ENCODE measurements around the gene ADORA1.

Gene ADORA1

DNA sequence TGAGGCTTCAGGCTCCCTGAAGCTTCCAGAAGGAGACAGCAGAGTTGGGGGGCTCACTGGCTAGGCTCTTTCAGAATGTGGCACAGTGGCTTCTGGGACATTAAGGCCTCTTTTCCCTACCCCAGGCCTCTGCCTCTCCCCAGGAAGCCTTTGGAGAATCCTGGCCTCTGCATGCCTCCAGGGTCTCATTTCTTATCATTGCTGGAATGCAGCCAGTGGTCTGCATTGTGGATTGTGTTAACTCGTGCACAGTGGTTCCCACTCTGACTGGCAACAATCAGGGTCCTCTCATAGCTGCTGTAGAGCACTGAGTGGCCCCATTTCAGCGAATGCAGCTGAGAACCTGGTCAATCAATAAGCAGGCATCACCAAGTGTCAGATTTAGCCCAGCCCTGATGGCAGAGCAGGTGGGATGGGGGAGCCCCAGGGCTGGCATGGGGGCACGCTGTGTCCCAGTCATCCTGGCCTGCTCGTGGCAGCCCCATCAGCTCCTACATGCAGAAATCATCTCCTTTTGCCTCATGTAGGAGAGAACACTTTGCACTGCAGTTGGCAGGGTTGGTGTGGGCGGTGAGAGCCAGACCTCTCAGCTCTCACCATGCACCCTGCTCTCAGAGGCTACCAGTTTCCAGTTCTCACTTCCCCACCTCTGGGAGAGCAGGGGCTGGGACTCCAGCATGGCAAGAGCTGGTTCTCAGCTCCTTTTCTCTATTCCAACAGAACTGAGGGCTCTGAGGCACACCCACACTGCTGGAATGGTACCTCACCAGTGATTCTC is 13.4 kb downstream of the ADORA1 start:
- DNase-seq (ENCODE audit: low spot score) = no peak

DNA sequence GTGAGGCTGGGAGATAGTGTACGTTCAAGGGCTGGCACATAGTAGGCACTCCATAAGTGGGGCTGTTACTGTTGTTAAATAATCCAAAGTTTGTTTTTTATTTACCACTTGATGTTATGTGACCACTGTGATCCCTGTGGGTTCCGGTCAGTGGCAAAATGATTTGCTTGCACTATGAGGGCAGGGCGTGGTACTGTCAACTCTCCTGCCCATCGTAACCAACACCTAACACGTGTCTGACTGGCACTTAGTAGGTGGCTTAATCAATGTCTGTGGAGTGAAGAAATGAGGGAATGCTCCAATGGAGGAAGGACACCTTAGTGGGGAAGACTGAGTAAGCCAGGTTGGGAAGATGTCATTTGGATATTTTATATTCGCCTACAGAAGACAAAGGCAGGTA is 14.6 kb downstream of the ADORA1 start:
- DNase-seq (ENCODE audit: low spot score) = no peak

DNA sequence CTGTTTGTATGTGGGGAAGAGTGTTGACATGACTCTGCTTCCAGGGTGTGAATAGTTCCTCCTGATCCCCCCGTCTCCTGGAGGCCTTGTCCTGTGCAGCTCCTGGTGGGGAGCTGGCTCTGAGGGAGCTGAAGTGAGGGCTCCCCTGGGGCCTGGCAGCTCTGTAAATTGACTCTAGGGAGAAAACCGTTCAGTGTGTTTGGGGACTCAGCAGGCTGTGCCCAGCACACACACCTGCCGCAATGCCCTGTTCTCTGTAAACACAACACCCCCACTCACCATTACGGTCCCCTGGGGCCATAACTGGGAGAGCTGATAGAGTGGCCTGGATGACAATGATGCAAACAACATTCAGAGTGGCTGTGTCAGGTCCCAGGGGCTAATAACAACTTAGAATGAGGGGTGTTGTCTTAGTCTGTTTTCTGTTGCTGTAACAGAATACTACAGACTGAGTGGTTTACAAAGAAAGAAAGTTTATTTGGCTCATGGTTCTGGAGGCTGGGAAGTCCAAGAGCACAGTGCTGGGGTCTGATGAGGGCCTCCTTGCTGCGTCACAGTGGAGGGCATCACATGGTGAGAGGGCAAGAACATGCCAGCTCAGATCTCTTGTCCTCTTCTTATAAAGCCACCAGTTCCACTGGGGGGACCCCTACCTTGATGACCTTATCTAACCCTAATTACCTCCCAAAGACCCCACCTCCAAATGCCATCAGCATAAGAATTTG is 15.3 kb downstream of the ADORA1 start:
- no peak for DNase-seq (ENCODE audit: low spot score)

DNA sequence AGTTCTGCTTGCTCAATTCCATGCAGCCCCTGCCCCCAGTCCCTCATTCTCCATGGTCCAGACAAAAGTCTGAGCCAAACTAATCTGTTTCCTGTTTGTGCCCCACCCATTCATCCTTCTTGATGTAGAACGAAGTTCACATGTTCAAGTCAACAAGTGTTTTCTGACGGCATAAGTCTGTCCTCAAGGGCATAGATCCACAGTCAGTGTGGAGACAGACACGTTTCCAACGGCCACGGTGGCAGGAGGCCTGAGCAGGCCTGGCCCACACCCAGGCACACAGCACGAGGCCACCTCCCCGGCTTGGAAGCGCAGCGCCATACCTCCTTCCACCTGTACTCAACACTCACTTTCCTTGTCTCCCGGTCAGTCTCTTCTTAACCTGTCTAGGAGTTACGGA is 16.1 kb downstream of the ADORA1 start:
- DNase-seq (ENCODE audit: low spot score) = no peak

DNA sequence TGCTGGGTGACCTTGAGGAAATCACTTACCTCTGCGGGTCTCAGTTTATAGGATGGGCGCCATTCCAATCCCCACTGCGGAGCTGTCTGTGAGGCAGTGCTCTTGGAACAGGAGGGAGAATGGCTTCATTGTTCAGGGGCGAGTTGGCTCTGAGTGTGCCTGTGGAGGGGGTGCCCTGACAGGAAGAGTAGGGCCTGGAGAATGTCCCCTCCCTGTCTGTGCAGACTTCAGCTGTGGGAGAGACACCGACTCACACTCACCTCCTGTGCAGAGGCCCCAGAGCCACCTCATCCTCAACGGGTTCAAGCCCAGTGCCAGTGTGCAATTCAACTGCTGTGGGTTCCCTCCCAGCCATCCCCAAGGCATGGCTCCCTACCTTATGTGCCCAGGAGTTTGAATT is 17.1 kb downstream of the ADORA1 start:
- DNase-seq (ENCODE audit: low spot score) = no peak

DNA sequence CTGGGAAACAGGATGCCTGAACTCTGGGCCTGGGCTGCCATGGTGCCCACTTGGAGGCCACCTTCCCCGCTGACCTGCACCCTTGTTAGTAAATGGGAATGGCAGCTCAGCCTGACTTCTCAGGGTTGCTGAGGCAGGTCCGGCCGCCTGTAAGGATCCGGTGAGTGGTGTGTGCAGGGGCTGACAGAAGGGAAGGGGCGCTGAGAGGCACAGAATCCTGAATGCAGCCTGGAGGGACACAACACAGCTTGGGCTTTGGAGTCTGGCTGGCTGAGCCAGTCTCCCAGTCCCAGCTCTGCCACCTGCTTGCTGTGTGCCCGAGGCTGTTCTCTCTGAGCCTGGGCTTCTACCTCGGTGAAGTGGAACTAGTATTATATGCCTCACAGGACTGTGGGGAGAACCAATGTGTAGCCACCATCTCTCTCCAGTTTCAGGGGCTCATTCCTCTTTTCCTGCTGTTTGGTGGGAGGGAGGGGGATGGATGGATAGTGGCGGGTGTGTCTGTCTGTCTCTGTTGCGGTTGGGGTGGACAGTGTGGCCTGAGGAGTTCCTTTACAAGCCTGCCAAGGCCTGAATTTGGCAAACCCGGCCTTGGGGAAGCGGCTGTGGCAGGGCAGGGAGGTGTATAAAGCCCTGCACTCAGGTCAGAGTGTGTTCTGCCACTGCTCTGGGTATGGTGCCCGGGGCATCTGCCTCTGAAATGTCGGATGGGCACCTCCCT is 18.0 kb downstream of the ADORA1 start:
- DNase-seq (ENCODE audit: low spot score) = no peak

DNA sequence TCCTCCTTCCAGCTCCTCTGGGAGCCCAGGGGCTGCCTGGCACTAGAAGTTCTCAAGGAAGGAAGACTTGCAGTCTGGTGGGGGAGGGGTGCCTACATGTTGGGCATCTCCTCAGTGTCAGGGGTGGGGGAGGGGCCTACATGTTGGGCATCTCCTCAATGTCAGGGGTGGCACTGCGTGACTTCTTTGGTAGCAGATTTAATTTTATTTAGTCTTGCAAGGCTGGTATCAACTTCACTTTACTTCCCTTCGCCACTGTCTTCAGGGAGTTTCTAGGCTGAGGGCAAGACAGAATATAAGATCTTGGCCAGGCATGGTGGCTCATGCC is 18.5 kb downstream of the ADORA1 start:
- no peak for DNase-seq (ENCODE audit: low spot score)

DNA sequence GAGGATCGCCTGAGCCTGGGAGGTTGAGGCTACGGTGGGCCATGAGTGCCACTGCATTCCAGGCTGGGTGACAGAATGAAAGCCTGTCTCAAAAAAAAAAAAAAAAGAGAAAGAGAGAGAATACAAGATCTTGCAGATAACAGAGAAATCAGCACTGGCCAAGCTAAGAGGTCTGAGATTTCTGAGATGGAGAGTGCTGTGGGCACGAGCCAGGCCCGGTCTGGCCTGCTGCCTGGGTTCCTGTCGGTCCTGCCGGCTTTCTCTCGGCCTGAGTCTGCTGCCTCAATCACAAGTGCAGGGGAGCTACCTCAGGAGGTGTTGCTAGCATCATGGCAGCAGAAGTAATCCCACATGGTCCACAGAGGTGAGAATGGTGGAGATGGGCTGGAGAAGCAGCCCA is 19.0 kb downstream of the ADORA1 start:
- DNase-seq (ENCODE audit: low spot score) = no peak

DNA sequence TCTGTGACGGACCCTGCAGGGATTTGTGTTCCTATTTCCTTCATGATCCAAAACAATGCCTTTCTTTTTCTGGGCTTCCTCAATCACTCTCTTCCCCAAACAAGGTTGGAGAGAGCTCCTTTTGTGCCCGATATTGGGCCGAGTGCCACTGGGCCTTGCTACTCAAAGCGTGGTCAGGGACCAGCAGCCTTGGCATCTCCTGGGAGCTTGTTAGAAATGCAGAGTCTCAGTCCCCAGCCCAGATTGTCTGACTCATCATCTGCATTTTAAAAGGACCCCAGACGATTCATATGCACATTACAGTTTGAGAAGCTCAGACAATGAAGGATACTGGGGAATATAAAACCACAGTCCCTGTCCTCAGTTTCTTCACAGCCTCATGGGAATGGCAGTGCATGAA is 19.9 kb downstream of the ADORA1 start:
- no peak for DNase-seq (ENCODE audit: low spot score)

DNA sequence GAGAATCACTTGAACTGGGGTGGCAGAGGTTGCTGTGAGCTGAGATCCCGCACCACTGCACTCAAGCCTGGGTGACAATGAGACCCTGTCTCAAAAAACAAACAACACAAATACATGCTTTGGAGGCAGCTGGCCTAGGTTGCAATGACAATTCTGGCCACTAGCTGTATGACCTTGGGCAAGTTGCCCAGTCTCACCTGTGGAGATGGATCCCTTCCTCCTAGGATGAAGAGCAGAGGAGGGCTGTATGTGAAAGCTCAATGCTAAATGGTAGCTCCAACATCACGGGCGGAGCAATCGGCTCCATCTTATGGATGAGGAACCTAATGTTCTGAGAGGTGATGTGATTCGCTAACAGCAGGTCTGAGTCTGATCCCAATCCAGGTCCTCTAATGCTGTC is 20.6 kb downstream of the ADORA1 start:
- DNase-seq (ENCODE audit: low spot score) = no peak

DNA sequence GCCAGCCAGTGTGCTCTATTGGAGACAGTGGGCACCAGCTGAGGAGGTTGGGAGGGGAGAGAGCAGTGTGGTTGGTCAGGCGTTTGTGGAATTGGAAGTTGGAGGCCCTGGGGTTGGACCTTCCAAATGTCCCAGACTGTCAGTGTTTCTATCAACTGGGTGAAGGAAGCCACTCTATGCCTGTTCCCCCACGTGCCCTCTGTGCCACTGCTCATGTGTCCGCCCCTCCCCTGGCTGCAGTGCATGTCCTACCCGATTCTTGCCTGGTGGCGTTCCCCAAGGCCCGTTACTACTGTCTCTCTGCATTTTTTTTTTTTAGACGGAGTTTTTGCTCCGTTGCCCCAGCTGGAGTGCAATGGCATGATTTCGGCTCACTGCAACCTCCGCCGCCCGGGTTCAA is 21.1 kb downstream of the ADORA1 start:
- DNase-seq (ENCODE audit: low spot score) = no peak

DNA sequence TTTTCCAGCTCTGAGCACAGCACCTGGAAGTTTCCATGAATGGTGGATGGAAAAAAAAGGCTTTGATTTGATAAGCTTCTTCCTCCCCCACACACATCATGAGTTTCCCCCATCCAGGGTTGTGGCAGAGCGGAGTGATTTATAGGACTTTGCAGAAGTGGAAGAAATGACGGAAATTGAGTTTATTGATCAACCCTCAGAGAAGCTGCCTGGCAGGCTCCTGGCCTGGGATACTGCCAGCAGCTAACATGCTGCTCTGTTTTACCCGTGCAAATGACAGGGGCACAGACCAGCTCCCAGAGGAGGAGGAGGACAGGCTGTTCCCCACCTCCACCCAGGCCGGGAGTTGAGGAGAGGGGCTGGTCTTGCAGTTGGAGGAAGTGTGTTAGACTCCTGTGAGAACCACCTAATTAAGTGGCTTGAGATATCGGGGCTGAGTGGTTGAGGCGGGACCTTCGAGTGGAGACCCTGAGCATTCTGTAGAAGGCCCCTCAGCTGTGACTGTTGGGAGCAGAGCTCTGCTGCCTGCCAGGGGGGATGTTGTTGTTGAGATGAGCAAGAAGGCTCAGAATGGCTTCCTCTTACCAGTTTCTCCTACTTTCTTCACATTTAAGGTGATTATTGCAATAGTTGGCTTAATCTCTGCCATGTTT is 21.8 kb downstream of the ADORA1 start:
- no peak for DNase-seq (ENCODE audit: low spot score)

DNA sequence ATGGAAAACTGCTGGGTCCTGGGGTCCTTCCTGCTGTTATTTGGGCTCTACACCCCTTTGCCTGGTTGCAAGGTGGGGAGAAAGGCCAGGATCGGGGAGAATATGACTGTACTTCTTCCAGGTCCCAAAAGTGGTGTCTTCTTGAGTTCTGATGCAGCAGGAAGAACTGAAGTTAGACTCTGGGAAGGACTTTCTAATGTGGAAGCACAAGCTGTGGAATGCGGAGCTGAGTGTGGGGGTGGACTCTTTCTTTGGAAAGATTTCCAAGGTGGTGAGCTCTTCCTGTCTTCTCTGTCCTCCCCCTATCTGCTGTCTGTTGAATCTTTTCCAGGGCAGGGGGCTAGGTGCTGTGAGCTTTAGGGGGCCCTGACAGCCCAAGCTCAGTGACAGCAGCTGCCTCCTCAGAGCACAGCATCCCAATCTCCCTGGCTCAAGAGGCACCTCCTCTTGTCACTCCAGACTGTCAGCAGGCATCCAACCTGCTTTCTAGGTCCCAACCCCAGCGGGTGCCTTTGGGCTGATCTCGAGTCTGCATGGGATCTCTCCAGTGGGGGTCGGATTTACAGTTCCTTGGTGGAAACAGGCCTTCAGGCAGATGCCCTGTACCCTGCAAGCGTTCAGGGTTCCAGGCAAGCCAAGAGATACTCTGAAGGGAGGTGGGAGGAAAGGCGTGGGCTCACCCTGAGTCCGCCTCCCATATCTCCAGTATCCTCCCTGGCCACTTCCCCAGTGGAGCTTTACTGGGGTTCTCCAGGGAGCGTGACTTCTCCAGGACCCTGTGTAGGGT is 23.2 kb downstream of the ADORA1 start:
- no peak for DNase-seq (ENCODE audit: low spot score)

DNA sequence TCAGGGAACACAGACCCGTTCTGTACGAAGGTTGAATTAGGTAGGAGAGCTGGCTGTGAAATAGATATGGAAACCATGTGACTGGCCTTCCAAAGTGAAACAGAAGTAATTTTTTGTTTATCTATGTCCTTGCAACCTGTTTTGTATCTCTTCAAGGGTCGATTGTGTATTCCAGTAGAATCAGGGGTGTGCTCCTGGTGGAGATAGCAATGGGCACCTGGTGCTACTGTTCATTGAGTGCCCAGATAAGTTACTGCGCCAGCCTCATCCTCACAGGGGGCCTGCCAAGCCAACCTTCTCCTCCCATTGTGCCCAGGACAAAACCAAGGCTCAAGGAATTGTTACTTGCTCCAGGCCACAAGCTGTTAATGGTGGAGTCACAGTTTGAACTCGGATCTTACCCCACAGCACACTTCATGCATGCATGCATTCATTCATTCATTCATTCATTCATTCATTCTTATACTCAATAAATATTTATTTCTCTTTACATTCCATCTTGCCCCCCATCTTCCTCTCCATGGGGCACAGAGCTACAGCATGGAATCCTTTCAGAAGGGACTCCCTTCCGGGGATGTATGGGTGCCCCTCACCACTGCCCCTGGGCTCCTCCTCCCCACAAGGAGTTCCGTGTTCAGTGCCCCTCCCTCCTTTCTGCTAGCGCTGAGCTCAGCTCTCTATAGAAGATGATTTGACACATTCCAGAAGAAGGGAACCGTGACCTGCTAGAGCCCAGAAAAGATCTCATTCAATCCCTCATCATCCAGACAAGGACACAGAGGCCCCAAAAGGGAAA is 24.0 kb downstream of the ADORA1 start:
- DNase-seq (ENCODE audit: low spot score) = no peak

DNA sequence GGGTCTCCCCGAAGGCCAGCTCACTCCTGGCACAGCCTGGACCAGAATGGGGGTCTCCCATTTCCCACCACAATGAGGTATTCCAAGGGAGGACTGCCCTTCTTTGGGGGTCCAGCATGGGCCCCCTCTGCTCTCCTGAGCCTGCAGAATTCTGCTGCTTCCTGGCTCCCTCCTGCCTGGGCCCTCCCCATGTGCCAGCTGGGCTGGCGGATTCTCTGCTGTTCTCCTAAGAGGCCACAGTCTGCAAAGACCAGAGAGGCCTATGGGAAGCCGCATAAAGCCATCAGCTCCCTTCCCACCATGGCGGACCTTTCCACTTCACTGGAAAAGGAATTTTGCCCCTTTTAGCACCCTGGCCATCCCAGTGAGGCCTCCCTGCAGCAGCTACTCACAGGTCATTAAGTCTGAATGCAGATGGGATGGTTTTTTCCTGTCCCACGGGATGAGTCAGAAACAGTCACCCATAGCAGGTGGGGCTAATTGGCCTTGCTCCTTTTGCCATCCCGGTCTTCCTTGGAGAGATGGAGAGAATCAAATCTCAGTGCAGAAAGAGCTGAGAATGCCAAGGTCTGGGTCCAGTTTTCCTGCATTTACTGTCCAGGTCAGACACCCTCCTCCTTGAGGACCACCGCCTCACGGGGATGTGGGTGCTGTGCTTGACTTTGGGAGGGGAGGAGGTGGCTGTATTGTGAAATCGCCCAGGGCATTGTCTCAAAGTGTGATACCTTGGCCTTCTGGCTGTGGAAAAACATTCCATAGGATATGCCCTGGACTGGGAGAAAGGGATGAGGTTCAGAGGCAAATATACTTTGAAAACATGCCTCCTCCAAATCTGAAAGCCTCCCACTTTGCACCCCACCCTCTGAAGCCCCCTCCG is 24.9 kb downstream of the ADORA1 start:
- DNase-seq (ENCODE audit: low spot score) = no peak

DNA sequence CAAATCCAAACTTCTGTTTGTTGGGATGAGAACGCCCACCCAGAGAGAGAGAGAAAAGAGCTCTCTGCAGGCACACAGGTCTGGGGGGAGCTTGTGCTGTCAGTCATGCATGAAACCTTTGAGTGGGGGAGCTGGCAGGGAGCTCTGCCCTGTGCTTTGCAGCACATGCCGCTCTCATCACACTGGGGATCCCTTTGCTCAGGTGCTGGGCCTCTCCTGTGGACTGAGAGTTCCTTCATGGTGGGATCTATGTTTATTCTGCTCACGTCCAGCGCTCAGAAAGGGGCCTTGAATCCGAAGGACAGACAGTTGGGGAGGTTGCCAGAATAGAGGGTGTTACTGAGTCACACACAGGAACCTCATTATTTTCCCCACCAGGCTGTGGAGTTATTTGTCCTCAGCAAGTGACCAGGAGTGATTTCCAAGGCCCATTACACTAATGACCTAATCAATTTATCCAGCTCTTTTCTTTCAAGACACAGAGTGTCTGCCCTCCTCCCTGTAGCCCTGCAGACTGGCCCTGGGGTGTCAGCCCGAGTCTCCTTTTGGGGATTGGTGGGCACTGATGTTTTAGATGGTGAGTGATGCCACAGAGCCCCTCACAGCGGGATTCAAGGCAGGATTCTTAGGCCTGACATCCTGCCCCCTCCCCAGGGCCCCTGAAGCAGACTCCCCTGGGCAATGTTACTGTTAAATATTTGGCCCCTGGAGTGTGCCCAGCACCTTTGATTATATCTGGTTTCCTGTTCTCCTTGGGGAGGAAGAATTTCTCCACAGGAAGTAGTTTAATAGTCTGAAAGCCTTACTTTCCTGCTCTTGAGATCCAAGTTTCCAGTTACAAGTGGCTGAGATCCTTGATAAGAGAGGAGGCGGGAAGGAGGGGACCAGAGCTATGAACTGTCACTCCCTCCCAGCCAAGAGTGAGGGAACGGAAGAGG is 25.8 kb downstream of the ADORA1 start:
- no peak for DNase-seq (ENCODE audit: low spot score)

DNA sequence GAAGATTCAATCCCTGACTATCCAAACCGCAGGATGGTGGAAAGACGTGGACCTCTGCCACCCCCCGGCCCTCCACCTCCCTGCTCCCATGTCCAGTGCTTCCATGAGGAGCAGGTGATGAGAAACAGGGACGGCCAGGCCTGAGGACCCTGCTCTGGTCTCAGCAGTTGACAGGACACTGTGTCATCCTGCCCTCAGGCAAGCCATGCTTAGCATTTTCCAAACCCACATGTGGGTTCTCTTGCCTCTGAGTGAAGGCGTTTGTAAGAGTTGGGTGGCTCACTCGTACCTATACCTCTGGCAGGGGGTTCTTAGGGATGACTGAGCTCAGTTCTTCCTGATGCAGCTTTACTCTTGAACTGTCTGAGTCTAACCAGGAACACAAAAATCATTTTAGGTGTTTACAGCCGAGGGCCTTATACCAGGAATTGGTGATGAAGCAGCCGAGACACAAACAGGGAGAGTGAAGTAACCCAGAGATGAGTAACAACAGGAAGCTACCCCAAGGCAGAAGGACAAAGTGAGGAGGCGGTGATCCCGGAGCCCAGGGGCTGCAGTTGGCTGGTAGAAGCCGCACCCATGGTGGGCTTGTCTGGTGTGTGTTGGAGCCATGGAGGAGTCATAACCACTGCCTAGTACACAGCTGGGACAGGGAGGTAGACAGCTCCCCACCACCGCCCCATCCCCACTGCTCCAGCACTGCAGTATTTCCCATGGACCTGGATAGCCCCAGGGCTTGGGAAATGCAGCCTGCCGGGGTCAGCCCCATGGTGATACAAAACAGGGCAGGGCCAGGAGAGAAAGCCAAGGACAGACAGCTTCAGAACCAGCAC is 26.7 kb downstream of the ADORA1 start:
- no peak for DNase-seq (ENCODE audit: low spot score)

DNA sequence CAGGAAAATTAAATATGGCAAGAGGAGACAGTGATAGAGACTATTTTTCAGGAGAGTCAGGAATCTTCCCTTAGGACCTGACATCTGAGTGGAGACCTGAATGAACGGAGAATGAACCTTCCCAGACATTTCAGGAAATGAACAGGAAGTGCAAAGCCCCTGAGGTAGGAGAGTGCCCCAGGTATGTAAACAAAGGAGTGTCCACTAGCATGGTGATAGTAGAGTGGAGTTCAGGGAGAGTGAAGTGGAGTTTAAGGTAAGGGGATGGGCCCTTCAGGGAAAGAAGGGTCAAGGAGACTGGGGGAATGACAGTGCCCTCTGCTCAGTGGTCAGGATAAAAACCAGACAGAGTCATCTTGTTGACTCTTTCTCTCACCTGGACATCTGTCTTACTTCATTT is 28.8 kb downstream of the ADORA1 start:
- no peak for DNase-seq (ENCODE audit: low spot score)
